ENCODE measurements around the gene PARVA.

The PARVA gene

DNA sequence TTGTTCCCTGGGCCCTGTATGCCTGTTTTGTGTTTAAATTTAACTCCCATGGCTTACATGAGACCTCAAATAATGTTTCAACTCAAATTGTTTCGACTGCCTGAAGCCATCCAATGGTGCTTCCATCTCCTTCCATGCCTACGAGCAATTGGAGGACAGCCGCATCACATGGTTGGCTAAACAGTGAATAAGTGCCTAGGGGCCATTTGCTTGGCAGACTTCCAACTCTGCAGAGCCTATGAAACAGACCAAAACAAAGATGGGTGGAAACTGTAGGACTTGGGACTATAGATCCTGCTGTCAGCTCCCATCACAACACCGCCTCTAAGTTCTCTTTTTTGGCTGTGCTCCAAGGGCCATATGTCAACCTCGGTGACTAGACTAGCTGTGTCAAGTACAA, 84.1 kb downstream of the PARVA start:
- no peak for DNase-seq

DNA sequence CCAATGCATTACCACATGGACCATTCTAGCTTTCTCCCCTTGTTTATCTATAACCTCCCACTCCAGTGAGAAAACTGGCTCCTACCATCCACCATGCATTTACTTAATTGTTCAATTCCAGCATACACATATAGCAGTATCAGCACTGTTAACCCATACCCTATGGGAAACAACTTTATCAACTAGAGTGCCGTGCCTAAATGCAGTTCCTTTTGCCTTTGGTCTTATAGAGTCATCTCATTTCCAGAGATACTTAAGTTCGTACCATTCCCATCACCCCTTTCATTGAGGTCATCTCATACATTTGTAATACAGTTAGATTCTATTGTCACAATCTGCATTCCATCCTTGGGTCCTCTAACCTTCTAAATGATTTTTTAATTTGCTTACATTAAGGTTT, 86.9 kb downstream of the PARVA start:
- DNase-seq: no peak

DNA sequence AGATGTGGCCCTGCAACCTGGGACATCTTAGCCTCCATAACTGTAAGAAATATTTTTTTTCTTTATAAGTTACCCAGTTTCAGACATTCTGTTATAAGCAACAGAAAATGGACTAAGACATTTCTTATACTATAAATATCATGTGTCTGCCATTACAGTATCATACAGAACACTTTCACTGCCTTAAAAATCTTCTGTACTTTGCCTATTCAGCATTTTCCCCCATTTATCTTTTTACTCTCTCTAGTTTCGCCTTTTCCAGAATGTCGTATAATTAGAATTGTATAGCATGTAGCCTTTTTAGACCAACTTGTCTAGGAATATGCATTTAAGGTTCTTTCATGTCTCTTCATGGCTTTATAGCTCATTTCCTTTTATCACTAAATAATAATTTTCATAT, 88.0 kb downstream of the PARVA start:
- DNase-seq: no peak

DNA sequence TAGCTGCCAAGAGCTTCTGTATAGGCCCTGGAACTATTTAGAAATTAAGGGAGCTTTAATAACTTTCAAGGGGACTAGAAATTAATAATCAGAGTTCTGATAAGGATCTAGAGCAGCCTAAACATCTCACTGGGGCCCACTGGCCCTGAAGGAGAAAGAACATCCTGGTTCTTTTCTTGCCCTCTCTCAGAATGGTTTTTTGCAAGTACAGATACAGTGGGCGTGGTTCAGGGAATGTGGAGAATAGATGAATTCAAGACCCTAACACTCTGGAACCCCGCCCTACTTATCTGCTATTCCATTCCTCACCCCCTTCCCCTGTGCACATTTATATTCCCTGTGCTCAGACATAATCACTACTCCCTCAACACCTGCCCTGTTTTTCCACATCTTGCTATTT, 90.2 kb downstream of the PARVA start:
- DNase-seq: no peak

DNA sequence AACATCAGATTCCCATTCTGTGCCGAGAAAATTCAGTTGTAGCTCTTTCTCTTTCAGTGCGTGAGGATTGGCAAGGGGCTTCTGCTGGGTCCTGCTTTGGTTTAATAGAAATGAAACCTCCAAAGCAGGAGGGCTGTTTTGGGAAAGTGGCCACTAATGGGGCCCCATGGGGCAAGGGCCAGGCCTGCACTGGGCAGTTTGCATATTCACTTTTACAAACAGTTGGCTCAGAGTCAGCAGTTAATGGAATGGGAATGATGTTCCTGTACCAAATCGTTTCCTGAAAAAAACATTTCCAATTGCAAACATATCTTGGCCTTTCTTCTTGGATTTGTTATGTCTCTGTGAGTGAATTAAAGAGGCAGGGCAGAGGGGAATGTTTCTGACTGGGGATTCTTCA, 92.1 kb downstream of the PARVA start:
- DNase-seq: no peak

DNA sequence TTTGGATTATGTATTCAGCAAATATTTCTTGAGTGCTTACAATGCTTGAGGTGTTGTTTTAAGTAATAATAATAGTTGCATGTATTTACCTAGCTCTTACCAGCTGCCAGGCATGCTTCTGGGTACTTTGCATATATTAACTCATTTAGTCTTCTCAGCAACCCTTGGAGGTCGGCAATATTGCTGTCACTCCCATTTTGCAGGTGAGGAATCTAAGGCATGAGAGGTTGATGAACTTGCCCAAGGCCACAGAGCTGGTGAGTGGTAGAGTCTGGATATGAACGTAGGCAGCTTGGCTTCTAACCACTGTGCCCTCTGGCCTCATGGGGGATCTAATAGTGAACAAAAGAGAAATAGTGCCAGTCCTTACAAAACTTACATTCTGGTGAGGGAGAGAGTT, 92.9 kb downstream of the PARVA start:
- no peak for DNase-seq

DNA sequence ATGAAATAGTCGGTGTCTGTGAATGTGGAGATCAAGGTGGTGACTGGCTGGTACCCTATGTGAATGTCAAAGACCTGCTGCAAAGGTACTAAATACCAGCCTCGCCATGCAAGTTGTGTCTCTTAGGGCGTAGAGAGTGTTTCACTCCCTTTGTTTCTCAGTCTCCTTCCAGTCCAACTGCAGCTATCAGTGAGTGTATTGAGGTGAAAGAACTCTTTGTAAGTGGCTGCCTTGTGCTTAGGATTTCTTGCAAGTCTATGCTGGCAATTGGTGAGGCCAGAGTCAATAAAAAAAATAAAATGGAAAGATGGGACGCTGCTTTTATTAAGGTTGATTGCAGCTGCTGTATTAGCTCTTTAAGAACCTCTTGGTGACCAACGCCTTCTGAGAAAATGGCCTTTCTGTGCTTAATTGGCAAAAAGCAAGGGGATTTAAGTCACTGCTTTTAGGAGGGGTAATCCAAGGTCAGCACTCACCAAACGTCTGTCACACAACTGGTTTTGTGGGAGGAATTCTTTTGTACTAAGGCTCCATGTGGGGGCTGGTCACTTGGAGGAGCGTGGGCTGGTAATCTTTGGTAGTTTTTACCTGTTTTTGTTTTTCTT, 95.1 kb downstream of the PARVA start:
- DNase-seq: no peak

DNA sequence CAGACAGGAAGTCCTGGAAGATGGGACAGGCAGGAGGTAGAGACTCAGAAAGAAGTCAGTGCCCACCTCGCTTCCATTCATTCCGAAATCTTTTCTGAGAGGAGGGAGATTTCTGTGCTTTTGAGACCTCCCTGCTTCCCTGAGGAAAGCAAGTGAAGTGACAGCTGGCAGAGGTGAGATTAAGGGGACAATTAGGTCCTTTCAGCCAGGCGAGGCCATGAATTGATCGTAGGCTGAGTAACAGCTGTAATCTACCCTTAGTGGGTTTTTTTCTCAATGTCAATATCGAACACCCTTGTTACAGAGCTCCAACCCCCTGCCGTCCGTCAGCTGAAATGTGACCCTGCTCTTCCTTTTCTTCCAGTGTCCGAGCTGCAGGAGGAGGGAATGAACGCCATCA, 96.0 kb downstream of the PARVA start:
- no peak for DNase-seq

DNA sequence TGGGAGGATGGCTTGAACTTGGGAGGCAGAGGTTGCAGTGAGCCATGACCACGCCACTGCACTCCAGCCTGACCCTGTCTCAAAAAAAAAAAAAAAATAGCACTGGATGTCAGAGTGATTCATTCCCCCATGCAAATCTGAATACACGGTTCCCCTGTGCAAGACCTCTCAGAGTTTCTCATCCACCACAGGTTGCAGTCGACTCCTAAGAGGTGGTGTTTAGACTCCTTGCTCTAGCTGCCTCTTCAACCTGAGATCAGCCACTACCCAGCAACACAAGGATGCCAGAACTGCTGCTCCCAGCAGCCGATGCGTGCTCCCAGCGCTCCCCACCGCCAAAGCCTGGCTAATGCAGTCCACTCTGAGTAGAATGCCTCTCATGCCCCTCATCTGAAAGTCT, 97.5 kb downstream of the PARVA start:
- no peak for DNase-seq

DNA sequence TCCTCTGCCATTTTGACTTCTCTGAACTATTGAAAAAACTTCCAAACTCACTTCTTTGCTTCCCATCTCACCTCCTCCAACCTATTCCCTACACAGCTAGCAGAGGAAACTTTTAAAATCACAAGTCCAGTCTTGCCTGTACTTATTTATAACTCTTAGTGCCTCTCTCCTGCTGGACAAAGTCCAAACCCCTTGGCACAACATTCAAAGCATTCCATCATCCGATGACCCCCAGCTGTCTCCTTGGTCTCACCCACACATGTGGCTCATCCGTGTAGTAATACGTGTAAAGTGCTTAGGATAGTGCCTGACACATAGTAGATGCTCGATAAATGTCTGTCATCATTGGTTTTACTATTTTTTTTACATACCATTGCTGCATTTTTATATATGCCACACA, 101.4 kb downstream of the PARVA start:
- DNase-seq: no peak

DNA sequence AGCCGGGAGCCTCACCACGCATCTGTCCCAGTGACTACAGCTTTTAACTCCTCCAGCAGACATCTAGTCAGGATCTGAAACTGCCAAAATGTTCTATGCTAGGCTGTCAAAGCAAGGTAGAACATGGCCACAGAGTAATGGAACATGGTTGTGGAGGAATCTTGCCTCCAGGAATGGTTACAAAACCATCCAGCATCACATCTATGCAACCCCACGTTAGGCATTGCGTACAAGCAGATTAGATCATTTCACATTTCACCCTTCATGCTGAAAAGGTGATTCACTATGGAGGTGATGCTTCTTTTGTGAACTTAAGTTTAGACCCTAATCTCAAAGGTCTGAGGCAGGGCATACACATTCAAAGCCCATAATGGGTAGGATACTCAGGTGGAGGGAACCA, 103.0 kb downstream of the PARVA start:
- no peak for DNase-seq

DNA sequence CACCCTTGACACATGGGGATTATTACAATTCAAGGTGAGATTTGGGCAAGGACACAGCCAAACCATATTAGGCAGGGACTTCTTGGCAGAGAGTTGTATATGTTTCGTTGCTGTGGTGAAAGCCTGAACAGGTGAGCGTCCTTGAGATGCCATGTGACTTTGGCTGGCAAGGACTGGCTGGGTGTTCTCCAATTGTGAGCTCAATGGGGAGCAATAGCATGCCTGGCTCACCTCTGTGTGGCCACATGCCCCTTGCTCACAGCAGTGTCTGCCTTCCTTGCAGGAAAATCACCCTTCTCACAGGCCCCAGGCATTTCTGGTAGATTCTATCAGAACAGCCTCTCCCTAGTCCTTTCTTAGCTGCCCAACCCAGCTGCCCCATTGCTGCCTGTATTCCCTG, 105.5 kb downstream of the PARVA start:
- no peak for DNase-seq

DNA sequence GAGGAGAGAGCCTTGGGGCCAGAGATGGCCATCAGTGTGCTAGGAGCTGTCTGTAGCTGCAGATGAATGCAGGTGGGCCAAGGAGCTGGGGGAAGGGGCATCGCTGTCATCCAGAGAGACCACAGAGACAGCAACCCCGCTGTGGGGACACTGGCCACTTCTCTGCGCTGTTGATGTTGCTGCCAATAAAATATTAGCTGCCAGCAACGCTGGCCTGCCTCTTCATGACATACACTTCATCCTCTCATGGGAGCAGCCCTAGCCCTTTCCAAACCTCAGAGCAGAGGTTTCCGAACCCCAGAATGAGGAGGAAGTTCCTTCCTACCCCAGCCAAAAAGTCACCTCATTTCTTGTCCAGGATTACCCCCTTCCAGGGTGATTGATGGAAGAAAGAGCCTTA, 106.2 kb downstream of the PARVA start:
- DNase-seq: no peak

DNA sequence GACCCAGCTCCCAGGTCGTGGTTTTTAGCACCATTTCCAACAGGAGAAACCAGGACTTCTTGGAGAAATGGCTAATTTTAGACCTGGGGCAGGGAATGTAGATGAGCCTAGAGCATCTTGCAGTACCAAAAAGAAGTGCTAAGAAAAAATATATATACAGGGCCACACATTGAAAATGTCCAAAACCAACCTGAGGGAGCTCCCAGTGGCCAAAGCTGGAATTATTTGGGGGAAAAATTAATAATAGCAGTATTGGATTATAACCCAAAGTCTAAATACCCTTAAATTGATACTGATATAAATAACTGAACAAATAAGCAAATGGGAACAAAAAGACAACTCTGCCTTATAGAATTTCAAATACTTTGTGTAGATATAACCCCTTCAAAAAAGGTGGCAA, 108.0 kb downstream of the PARVA start:
- no peak for DNase-seq

DNA sequence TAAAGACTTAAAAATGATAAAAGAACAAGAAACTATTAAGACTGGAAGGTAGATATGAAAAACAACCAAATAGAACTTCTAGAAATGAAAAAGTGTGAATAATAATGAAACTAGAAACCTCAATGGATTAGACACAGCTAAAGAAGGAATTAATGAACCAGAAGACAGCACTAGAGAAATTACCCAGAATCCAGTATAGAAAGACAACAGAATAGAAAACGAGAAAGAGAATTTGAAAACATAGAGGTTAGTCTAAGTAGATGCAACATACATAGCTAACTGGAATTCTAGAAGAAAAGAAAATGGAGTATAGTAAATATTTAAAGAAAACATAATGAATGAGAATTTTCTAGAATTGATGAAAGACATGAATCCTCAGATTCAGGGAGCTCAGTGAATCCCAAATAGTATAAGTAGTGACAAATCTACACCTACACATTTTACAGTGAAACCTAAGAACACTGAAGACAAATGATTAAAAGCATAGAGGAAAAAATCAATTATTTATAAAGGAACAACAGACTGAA, 111.9 kb downstream of the PARVA start:
- DNase-seq: no peak

DNA sequence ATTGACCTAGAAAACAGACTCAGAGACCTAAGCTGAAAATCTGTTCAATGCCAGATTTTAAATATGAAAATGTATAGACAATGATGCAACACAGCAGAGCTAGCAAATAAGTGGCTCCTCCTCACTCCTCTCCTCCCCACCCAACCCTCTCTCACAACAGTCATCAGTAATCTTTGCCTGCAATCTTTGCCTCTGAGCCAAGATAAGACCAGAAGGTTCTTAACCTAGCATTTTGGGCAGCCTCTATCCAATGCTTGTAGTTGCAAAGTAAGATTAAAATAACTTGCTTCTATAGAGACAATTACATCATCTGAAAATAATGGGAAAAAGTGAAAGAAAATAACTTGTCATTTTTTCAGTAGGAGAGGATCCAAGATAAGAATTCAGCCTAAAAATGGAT, 117.3 kb downstream of the PARVA start:
- no peak for DNase-seq

DNA sequence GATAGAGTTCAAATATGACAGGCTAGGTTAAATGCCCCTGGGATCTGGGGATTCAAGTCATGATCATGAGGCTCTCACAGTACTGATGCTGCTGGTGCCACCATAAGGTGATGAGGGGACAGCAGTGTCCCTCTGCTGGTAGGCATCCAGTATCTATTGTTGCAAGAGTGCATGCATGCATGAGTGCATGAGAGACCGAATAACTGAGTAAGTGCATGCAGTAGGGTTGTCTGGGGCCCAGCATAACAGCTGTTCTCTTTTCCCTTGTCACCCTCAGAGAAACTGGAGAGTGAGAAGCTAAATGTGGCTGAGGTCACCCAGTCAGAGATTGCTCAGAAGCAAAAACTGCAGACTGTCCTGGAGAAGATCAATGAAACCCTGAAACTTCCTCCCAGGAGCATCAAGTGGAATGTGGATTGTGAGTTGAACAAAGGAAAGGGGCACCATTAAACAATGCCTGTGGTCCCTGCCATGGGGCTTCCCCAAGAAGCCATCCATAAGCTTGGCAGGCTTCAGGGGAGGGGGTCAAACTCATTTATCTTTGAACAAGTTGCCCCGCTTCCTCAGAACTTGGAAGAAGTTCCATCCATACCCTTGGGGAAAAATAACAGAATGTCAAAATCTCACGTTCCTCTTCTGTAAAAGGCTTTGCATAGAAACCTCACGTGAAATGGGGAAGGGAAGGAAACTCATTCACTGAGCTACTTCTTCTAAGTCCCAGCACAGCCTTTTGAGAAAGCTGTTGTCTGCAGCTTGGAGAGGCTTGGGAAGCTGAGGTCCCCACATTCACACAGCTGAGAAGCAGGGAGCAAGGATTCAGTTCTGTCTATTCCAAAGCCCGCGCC, 119.0 kb downstream of the PARVA start:
- DNase-seq: no peak

DNA sequence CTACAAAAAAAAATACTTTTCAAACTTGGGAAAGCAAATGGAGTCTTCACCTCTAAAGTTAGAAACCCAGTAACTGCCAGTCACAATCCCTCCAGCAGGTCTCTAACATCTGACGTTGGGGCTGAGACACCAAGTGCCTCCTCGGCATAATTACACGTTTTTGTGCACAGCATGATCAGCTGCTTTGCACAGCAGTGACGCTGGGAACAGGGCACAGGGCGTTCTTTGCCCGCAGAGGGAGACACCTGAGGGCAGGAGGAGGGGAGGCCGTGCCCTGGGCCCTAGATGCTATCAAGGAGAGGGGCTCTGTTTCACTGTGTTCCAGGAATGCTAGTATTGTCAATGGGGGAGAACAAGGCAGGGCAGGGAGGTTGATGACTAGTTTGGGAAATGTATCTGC, 120.1 kb downstream of the PARVA start:
- DNase-seq: no peak

DNA sequence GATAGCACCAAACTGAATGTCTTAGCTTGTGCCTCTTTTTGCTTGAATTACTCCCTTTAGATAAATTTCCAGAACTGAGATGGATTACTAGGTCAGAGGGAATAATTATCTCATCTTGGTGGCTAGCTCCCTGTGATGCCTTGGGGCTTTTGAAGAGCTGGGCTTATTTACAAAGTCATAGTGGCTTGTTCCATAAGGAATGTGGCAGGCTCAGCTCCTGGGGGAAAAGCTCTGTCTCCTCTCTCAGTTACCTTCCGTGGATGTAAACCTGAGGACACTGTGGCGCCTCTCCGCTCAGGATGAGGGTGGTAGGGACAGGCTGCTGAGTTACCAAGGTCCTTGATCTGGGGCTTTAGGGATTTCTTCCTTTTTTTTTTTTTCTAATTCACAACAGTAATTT, 121.7 kb downstream of the PARVA start:
- DNase-seq: no peak

DNA sequence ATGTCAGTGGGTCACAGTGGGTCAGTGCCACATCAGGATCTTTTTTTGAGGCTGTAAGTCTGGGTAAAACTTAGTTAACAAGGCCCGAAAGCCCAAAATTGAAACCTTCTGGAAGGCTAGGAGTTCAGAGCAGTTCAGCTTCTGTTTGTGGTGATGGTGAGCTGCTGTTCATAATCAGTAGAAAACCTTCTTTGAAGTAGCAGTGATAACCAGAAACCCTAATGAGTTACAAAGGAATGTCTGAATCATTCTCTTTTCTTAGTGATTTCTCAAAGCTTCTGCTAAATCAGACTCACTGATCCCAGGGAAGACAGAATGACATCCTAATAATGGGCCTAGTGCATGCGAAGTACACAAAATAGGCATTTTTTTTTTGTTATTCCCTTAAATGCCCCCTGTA, 124.7 kb downstream of the PARVA start:
- DNase-seq: no peak

DNA sequence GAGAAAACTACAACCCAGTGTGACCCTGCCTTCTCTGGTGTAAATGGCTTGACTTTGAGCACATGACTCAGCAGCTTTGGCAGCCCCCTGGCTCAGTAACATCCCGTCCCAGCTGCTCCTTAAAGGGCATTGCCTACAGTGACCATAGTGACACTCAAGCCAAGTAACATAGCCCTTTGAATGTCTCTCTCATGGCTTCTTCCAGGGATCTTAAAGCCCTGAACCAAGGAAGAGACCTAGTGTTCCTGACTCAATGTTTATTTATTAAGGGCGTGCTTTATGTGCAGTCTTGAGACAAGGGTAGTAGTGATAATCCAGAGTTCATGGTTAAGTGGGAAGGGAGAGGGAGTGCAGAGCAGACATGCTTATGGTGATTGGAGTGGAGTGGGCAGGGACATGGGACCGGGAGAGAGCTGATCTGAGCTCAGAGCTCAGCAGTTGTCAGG, 125.7 kb downstream of the PARVA start:
- no peak for DNase-seq

DNA sequence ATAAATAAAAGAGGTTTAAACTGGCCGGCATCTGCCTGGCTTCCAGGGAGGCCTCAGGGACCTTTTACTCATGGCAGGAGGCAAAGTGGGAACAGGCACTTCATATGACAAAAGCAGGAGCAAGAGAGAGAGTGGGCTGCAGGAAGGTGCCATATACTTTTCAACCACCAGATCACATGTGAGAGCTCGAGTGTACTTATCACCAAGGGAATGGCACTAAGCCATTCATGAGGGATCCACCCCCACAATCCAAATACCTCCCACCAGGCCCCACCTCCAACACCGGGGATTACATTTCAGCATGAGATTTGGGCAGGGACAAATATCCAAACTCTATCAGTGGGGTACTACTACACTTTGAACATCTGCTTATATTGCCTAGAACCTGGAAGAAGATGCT, 126.5 kb downstream of the PARVA start:
- DNase-seq: no peak

DNA sequence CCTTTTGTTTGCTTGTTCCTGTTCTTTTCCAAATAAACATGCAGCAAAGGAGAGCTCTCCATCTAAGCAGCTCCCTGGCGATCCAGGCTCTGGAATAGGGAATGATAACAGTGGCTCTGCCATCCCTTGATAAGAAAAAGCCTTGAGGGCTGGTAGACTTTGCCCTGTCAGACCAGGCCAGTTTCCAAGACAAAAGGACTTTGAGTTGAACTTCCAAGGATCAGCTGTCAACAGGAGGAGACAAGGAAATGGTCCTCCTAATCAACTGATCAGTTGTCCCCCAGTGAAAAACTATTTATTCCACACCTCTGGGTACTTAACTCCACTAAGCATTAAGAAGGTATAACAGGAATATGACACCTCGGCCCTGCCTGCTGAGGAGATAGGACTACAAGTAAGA, 127.8 kb downstream of the PARVA start:
- DNase-seq: no peak

DNA sequence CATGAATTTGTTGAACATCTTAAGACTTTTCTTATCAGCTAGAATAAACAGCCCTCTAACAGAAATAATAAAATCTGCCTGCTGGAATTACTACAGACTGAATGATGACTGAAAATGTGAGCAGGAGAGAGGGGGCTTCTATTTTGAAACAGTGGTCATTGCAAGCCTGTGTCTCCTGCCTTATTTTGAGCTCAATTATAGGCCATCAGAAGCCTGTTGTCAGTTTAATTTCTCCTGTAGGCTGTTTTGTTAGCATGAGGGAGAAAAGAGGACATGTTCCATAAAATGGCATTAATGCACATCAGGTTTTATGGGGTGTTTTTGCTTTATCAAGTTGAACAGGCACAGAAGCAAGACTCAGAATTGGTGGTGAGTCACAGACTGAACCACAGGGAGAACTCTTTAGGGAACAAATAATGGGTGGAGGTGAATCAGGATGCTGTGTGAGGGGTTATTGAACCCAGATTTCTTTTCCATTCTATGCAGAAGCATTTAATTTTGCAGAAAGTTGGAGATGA, 129.1 kb downstream of the PARVA start:
- no peak for DNase-seq
